CD14-positive monocyte (primary cell): ENCODE measurements around the gene CRADD. TPM values are rescaled to one million over a fixed set of nuclear protein-coding genes. Genes with fewer than 3 reads are reported as not detected.

ENCODE experiments used
- DNase-seq, 3 donors: peaks; one replicate each; pipeline ENCODE4 v3.0.0-alpha.2; 2011 to 2022
- H2AFZ ChIP-seq: 2 replicates; pipeline ENCODE4 v1.6.0; 2012; ENCODE audit warnings: mild to moderate bottlenecking, low read depth, low read length, inconsistent platforms; ENCODE audit not compliant: insufficient read depth, poor library complexity, severe bottlenecking
- H3K27ac ChIP-seq, 2 donors: 1 replicate in 1 of 2; 2 replicates in 1 of 2; pipeline ENCODE4 v1.5.1; 2012 to 2013; ENCODE audit warnings: low read length in 2 of 2, control low read depth in 1 of 2, inconsistent platforms in 1 of 2, low read depth in 1 of 2, mild to moderate bottlenecking in 1 of 2
- H3K27me3 ChIP-seq, 2 donors: one replicate each; pipeline versions ENCODE4 v1.6.0 to v1.6.1; 2011 to 2013; ENCODE audit warnings: low read length in 2 of 2; ENCODE audit not compliant: control insufficient read depth in 2 of 2, insufficient read depth in 2 of 2
- H3K36me3 ChIP-seq, 2 donors: replicated peaks in 1 of 2; 1 replicate in 1 of 2; 2 replicates in 1 of 2; pipeline versions ENCODE4 v1.5.1 to v1.6.1; 2012 to 2013; ENCODE audit warnings: low read length in 2 of 2, control low read depth in 1 of 2, inconsistent platforms in 1 of 2, mild to moderate bottlenecking in 1 of 2; ENCODE audit not compliant: insufficient read depth in 2 of 2, control insufficient read depth in 1 of 2
- H3K4me1 ChIP-seq, 2 donors: 1 replicate in 1 of 2; 2 replicates in 1 of 2; pipeline versions ENCODE4 v1.5.1 to v1.6.1; 2012 to 2013; ENCODE audit warnings: low read length in 2 of 2, control low read depth in 1 of 2, inconsistent platforms in 1 of 2, mild to moderate bottlenecking in 1 of 2, moderate library complexity in 1 of 2; ENCODE audit not compliant: insufficient read depth in 2 of 2, control insufficient read depth in 1 of 2
- H3K4me2 ChIP-seq: replicated peaks from 2 replicates; pipeline ENCODE3; 2012; ENCODE audit warnings: low read length, moderate library complexity, mild to moderate bottlenecking; ENCODE audit not compliant: poor library complexity, severe bottlenecking; ENCODE audit errors: extremely low read depth
- H3K4me3 ChIP-seq, 3 experiments: fragments of 200-600 bp in 1 of 3; sonication (generic) in 1 of 3; replicated peaks in 1 of 3; 1 replicate in 2 of 3; 2 replicates in 1 of 3; pipeline ENCODE4 v1.5.1; 2011 to 2013; ENCODE audit warnings: low read length in 3 of 3, mild to moderate bottlenecking in 3 of 3, control low read depth in 2 of 3, low read depth in 2 of 3, inconsistent platforms in 1 of 3, moderate library complexity in 1 of 3
- H3K79me2 ChIP-seq: 2 replicates; pipeline ENCODE4 v1.6.0; 2012; ENCODE audit warnings: mild to moderate bottlenecking, control low read depth, inconsistent platforms, low read length, moderate library complexity; ENCODE audit not compliant: insufficient read depth
- H3K9ac ChIP-seq: 2 replicates; pipeline ENCODE4 v1.6.0; 2017; ENCODE audit warnings: low read length, mild to moderate bottlenecking; ENCODE audit not compliant: insufficient read depth, poor library complexity, severe bottlenecking
- H3K9me3 ChIP-seq, 2 donors: replicated peaks in 1 of 2; 1 replicate in 1 of 2; 2 replicates in 1 of 2; pipeline versions ENCODE4 v1.5.1 to v1.6.1; 2012 to 2013; ENCODE audit warnings: low read length in 2 of 2, control low read depth in 1 of 2; ENCODE audit not compliant: control insufficient read depth in 1 of 2, insufficient read depth in 1 of 2
- H4K20me1 ChIP-seq: 2 replicates; pipeline ENCODE4 v1.6.0; 2012; ENCODE audit warnings: mild to moderate bottlenecking, low read length, control low read depth, moderate library complexity; ENCODE audit not compliant: insufficient read depth
- H3K27ac Mint-ChIP-seq, 7 donors: one replicate each; pipeline ENCODE4 v1.8.0; 2020; ENCODE audit warnings: mild to moderate bottlenecking in 7 of 7, mixed read lengths in 7 of 7, moderate library complexity in 6 of 7, inconsistent platforms in 2 of 7
- H3K27me3 Mint-ChIP-seq, 3 donors: one replicate each; pipeline ENCODE4 v1.8.0; 2021 to 2022; ENCODE audit warnings: low read depth in 3 of 3, mild to moderate bottlenecking in 3 of 3, mixed read lengths in 3 of 3, moderate library complexity in 3 of 3, inconsistent platforms in 1 of 3
- H3K36me3 Mint-ChIP-seq, 2 donors: one replicate each; pipeline ENCODE4 v1.8.0; 2020; ENCODE audit warnings: mixed read lengths in 2 of 2, inconsistent platforms in 1 of 2, mild to moderate bottlenecking in 1 of 2
- H3K4me1 Mint-ChIP-seq: one replicate; pipeline ENCODE4 v1.8.0; 2020; ENCODE audit warnings: mild to moderate bottlenecking, mixed read lengths
- H3K4me3 Mint-ChIP-seq, 2 donors: one replicate each; pipeline ENCODE4 v1.8.0; 2020; ENCODE audit warnings: mild to moderate bottlenecking in 2 of 2, mixed read lengths in 2 of 2, moderate library complexity in 1 of 2
- H3K9me3 Mint-ChIP-seq, 7 donors: one replicate each; pipeline ENCODE4 v1.8.0; 2020 to 2022; ENCODE audit warnings: mixed read lengths in 7 of 7, mild to moderate bottlenecking in 6 of 7, moderate library complexity in 6 of 7, inconsistent platforms in 2 of 7
- CTCF ChIP-seq: fragments of 200-600 bp; IDR thresholded peaks from one replicate; pipeline ENCODE4 v1.8.0; 2022; ENCODE audit warnings: antibody characterized with exemption, mild to moderate bottlenecking
- WGBS: methylation state at CpG from one replicate; pipeline ENCODE4 v1.1.5; 2013; ENCODE audit warnings: missing lambda C conversion rate; ENCODE audit not compliant: insufficient coverage; 5-methylcytosine and 5-hydroxymethylcytosine counted together
- intact Hi-C, 2 donors: fragments of 100-400 bp; cut with micrococcal nuclease; formaldehyde crosslinking; loops; one replicate each; pipeline versions ENCODE4 v1.15.0 to v1.15.1; 2023
- polyA plus RNA-seq, 3 donors: library from polyadenylated mRNA; depleted of rRNA in 1 of 3; unstranded in 2 of 3; stranded (reverse) in 1 of 3; fragments of 300-500 nt in 2 of 3; fragments of >200 nt in 1 of 3; fragmentation: Illumina TruSeq in 2 of 3; gene quantifications; 1 replicate in 2 of 3; 2 replicates in 1 of 3; pipeline ENCODE4 v1.2.3, GENCODE V29; 2012 to 2021

The CRADD gene
- polyA plus RNA-seq, 3 donors: 5.6 to 12.2 (median 11.2) TPM

- peaks cover 0 to 3% (median 0%) of the 10 kb centered on the region in 7 donors for H3K9me3 Mint-ChIP-seq
Measured at GRCh38 chr12:93653712-93654111, 23.5 kb upstream of the CRADD start.

GRCh38 chr12:93654421-93654820 is 22.8 kb upstream of the CRADD start:
- no peak overlapping the region for H3K27ac Mint-ChIP-seq
- DNase-seq: no peak
- intact Hi-C loops: no loop called here
- peaks cover 0 to 3% (median 0%) of the 10 kb centered on the region in 7 donors for H3K9me3 Mint-ChIP-seq
- peaks cover 2 to 10% (median 3%) of the 10 kb centered on the region in 3 donors for H3K27me3 Mint-ChIP-seq
- H3K4me3 Mint-ChIP-seq: no peak overlapping the region
- Histone ChIP-seq H3K27me3 (no peaks in the 10 kb centered on the region), H3K4me2 (no peak overlapping the region), H3K36me3 (no peaks in the 10 kb centered on the region), H3K9me3 (no peaks in the 10 kb centered on the region), H3K4me3 (no peak overlapping the region), H2AFZ (no peak overlapping the region), H3K79me2 (no peaks in the 10 kb centered on the region), H3K9ac (no peak overlapping the region), H4K20me1 (no peaks in the 10 kb centered on the region), H3K27ac (no peak overlapping the region), H3K4me1 (peaks cover 9 to 12% of the 10 kb centered on the region in 2 donors)
- 93% methylated on average over 2 of the region's 2 CpGs for WGBS
- peaks cover 16% of the 10 kb centered on the region for H3K4me1 Mint-ChIP-seq
- H3K36me3 Mint-ChIP-seq: no peaks in the 10 kb centered on the region
- TF ChIP-seq CTCF: no peak

More at GRCh38 chr12:93653712-93654111, 23.5 kb upstream of the CRADD start:
- Histone ChIP-seq H3K4me1 (peaks cover 9 to 12% of the 10 kb centered on the region in 2 donors), H3K36me3 (no peaks in the 10 kb centered on the region), H3K79me2 (no peaks in the 10 kb centered on the region), H2AFZ (no peak overlapping the region), H3K9me3 (no peaks in the 10 kb centered on the region), H3K27me3 (no peaks in the 10 kb centered on the region), H3K27ac (no peak overlapping the region), H4K20me1 (no peaks in the 10 kb centered on the region), H3K9ac (no peak overlapping the region), H3K4me2 (no peak overlapping the region), H3K4me3 (no peak overlapping the region)
- Mint-ChIP-seq H3K27ac (no peak overlapping the region), H3K36me3 (no peaks in the 10 kb centered on the region), H3K4me1 (peaks cover 16% of the 10 kb centered on the region), H3K4me3 (no peak overlapping the region), H3K27me3 (peaks cover 2 to 6% (median 3%) of the 10 kb centered on the region in 3 donors)
- no CpG with 5 or more reads among the region's 3 CpGs for WGBS
- no peak for TF ChIP-seq CTCF
- intact Hi-C loops: no loop called here
- no peak for DNase-seq
